Fibroblast of mammary gland (primary cell): ENCODE measurements around the gene WHRN.
A peak's percentile ranks its signal among the peaks of the same experiment; 100 is the strongest.

Experiments
- DNase-seq: peaks from one replicate; pipeline ENCODE4 v3.0.0-alpha.2; 2010; ENCODE audit warnings: low read depth
- H3K4me3 ChIP-seq: 2 replicates; pipeline ENCODE4 v1.5.1; 2011; ENCODE audit warnings: low read depth, mild to moderate bottlenecking, low read length, moderate library complexity; ENCODE audit not compliant: control insufficient read depth
- TF ChIP-seq, protein P1 (sequence below): conservative IDR thresholded peaks from 2 replicates; pipeline ENCODE4 v1.5.1; 2011; ENCODE audit warnings: low read depth, low read length, inconsistent platforms; ENCODE audit not compliant: control insufficient read depth, insufficient read depth

WHRN gene

DNA sequence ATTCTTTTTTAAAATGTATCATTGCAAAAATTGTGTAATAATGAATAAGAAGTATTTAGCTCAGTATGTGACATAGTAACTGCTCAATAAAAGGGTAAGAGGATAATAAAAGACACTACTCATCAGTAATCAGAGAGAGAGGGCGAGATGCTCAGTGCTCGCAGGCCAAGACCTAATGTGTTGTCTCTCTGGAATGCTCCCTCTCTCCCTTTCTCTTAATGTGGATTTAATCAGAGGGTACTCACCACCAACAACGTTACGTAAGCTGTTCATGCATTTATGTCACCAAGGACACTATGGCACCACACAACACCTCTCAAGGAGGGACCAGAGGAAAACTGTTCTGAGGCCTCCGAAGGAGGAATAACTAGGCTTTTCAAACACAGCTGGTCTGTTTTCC is 42.5 kb downstream of the WHRN start:
- peak; percentile 49 for DNase-seq

DNA sequence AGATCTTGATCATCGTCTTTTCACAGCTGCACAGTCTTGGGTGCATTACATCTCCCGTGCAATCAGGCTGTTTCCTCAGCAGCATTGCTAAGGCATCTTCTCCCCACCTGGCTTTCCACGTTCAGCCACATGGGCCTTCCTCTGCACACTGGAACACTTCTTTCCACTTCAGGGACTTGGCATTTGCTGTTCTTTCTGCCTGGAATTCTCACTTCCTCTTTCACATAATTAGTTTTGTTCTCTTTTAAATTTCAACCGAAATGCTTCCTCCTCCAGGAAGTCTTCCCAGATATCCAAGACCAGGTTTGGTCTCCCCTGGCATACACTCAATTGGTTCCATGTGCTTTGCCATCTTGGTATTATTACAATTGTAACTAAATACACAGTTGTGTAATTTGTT is 43.8 kb downstream of the WHRN start:
- DNase-seq: no peak
- H3K4me3 ChIP-seq: no peak overlapping the region
- TF ChIP-seq, protein P1, sequence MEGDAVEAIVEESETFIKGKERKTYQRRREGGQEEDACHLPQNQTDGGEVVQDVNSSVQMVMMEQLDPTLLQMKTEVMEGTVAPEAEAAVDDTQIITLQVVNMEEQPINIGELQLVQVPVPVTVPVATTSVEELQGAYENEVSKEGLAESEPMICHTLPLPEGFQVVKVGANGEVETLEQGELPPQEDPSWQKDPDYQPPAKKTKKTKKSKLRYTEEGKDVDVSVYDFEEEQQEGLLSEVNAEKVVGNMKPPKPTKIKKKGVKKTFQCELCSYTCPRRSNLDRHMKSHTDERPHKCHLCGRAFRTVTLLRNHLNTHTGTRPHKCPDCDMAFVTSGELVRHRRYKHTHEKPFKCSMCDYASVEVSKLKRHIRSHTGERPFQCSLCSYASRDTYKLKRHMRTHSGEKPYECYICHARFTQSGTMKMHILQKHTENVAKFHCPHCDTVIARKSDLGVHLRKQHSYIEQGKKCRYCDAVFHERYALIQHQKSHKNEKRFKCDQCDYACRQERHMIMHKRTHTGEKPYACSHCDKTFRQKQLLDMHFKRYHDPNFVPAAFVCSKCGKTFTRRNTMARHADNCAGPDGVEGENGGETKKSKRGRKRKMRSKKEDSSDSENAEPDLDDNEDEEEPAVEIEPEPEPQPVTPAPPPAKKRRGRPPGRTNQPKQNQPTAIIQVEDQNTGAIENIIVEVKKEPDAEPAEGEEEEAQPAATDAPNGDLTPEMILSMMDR: no peak

More for the DNA sequence above, 42.5 kb downstream of the WHRN start:
- H3K4me3 ChIP-seq: no peak overlapping the region
- TF ChIP-seq, protein P1: no peak

DNA sequence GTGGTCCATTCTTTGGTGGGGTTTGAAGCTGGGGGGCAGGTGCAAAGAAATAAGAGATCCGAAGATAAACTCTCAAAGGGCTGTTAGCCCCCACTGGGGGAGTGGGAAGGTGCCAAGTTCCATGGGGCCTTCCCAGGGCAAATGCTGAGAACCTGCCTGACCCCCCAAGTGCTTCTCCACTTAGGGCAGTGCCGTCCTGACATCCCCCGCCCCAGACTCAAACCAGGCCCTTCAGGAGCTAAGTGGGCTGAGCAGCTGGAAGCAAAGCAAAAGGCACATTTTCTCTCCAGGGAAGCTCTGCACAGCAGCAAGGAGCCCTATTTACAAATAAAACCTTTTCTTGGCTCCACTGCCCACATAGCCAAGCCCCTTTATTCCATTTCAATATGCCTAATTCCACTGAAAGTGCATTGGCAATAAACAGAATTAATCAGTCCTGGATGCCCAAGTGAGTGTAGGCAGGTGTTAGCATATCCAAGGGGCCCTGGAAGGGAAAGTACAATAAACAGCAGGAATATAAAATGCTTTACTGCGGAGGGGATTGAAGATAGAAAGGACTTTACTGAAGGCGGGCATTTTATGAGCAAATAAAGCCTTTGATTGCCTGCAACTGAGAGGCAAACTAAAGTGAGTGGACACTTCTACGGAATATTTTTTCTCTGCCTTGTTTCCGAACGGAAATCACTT is 44.6 kb downstream of the WHRN start:
- DNase-seq: no peak
- TF ChIP-seq, protein P1: no peak
- no peak overlapping the region for H3K4me3 ChIP-seq

DNA sequence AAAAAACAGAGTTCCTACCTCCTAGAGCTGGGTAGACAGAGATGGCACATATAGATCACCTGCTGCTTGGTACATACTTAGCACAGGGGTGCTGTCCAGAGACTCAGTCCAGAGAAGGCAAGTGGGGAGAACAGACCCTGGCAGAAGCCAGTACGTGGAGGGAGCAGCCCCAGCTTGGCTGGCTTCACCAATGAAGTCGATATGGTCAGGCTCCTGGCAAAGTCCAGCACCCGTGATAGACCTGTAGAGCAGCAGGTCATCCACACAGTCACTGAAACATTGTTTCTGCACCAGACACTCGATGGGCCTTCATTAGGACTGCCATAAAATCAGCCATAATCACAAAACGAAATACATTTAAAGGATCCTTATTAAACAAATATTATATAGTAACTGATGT is 45.8 kb downstream of the WHRN start:
- TF ChIP-seq, protein P1: no peak
- DNase-seq: no peak
- no peak overlapping the region for H3K4me3 ChIP-seq

DNA sequence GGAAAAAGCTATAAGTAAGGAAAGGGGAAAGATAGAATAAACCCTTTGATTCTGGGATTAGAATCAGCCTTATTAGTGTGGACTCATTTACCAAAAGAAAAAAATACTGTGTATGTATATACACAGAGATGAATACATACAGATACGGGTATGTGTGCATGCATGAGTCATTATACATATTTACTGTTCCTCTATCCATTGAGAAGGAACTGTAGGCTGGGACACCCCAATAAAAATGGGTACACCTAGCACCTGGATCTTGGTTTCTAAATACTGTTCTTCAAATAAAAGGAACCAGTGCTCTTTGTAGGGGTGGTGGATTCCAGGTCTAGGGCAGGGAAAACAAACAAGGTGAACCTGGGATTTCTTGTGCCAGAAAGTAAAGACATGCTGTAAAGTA is 48.3 kb downstream of the WHRN start:
- no peak for DNase-seq
- TF ChIP-seq, protein P1: no peak
- no peak overlapping the region for H3K4me3 ChIP-seq

DNA sequence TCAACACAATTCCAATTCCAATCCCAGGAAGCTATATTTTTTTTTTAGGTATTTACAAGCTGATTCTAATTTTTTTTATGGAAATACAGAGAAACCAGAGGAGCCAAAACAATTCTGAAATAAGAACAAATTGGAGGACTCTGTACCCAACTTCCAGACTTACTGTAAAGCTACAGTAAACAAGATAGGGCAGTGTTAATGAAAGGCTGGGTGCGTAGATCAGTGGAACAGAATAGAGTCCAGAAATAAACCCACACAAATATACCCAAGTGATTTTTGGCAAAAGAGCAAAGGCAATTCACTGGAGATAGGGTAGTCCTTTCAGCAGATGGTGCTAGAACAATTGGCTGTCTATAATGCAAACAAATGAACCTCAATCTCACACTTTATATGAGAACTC is 50.6 kb downstream of the WHRN start:
- no peak for DNase-seq
- TF ChIP-seq, protein P1: no peak
- no peak overlapping the region for H3K4me3 ChIP-seq
